ENCODE data around the gene SSC4D.
A peak's percentile ranks its signal among the peaks of the same experiment; 100 is the strongest.
"Not testable (repeated sequence)": the region's sequence is repeated elsewhere in the genome, so short reads cannot be mapped to it uniquely, and the experiment has no call there.

SSC4D gene

GRCh38 chr7:76423666-76424412 is 14.3 kb upstream of the SSC4D start:
- no peak for DNase-seq (ENCODE audit: low read depth)

GRCh38 chr7:76421097-76421496 is 11.6 kb upstream of the SSC4D start:
- DNase-seq (ENCODE audit: low read depth): peak; percentile 69
- H3K4me3 ChIP-seq (ENCODE audit: low read depth, low read length): not testable (repeated sequence)

More at GRCh38 chr7:76423666-76424412, 14.3 kb upstream of the SSC4D start:
- no peak overlapping the region for H3K4me3 ChIP-seq (ENCODE audit: low read depth, low read length)

- not testable (repeated sequence) for H3K4me3 ChIP-seq (ENCODE audit: low read depth, low read length); DNase-seq (ENCODE audit: low read depth)
These were observed 8.3 kb upstream of the SSC4D start for GRCh38 chr7:76417654-76418310.

- H3K4me3 ChIP-seq (ENCODE audit: low read depth, low read length): no peak overlapping the region
- DNase-seq (ENCODE audit: low read depth): no peak
These were observed 2.8 kb upstream of the SSC4D start for GRCh38 chr7:76412249-76412648.

- DNase-seq (ENCODE audit: low read depth): no peak
- no peak overlapping the region for H3K4me3 ChIP-seq (ENCODE audit: low read depth, low read length)
These were observed 2.1 kb upstream of the SSC4D start for GRCh38 chr7:76411626-76412025.

- no peak overlapping the region for H3K4me3 ChIP-seq (ENCODE audit: low read depth, low read length)
- DNase-seq (ENCODE audit: low read depth): no peak
These were observed 1.4 kb downstream of the SSC4D start for GRCh38 chr7:76408121-76408560.

GRCh38 chr7:76407718-76408117 is 1.8 kb downstream of the SSC4D start:
- H3K4me3 ChIP-seq (ENCODE audit: low read depth, low read length): no peak overlapping the region
- DNase-seq (ENCODE audit: low read depth): no peak

GRCh38 chr7:76405738-76406137 is 3.8 kb downstream of the SSC4D start:
- no peak for DNase-seq (ENCODE audit: low read depth)
- no peak overlapping the region for H3K4me3 ChIP-seq (ENCODE audit: low read depth, low read length)

- DNase-seq (ENCODE audit: low read depth): no peak
- H3K4me3 ChIP-seq (ENCODE audit: low read depth, low read length): no peak overlapping the region
These were observed 5.6 kb downstream of the SSC4D start for GRCh38 chr7:76403780-76404494.

- not testable (repeated sequence) for H3K4me3 ChIP-seq (ENCODE audit: low read depth, low read length); DNase-seq (ENCODE audit: low read depth)
These were observed 6.4 kb downstream of the SSC4D start for GRCh38 chr7:76403097-76403496.

GRCh38 chr7:76400248-76400647 is 9.2 kb downstream of the SSC4D start:
- H3K4me3 ChIP-seq (ENCODE audit: low read depth, low read length): no peak overlapping the region
- DNase-seq (ENCODE audit: low read depth): no peak

GRCh38 chr7:76397409-76398183 is 11.9 kb downstream of the SSC4D start:
- no peak for DNase-seq (ENCODE audit: low read depth)
- H3K4me3 ChIP-seq (ENCODE audit: low read depth, low read length): peak overlapping the region; percentile 46

GRCh38 chr7:76396864-76397263 is 12.6 kb downstream of the SSC4D start:
- no peak for DNase-seq (ENCODE audit: low read depth)
- H3K4me3 ChIP-seq (ENCODE audit: low read depth, low read length): peak overlapping the region; percentile 46

- H3K4me3 ChIP-seq (ENCODE audit: low read depth, low read length): no peak overlapping the region
These were observed 13.4 kb downstream of the SSC4D start for GRCh38 chr7:76395965-76396726.

GRCh38 chr7:76395605-76395964 is 13.9 kb downstream of the SSC4D start:
- H3K4me3 ChIP-seq (ENCODE audit: low read depth, low read length); DNase-seq (ENCODE audit: low read depth): not testable (repeated sequence)

More at GRCh38 chr7:76395965-76396726, 13.4 kb downstream of the SSC4D start:
- DNase-seq (ENCODE audit: low read depth): no peak

GRCh38 chr7:76394957-76395356 is 14.5 kb downstream of the SSC4D start:
- DNase-seq (ENCODE audit: low read depth): no peak
- no peak overlapping the region for H3K4me3 ChIP-seq (ENCODE audit: low read depth, low read length)

- H3K4me3 ChIP-seq (ENCODE audit: low read depth, low read length): peak overlapping the region; percentile 59
- no peak for DNase-seq (ENCODE audit: low read depth)
These were observed 16.1 kb downstream of the SSC4D start for GRCh38 chr7:76393116-76394031.

- DNase-seq (ENCODE audit: low read depth): no peak
- H3K4me3 ChIP-seq (ENCODE audit: low read depth, low read length): peak overlapping the region; percentile 59
These were observed 16.9 kb downstream of the SSC4D start for GRCh38 chr7:76392531-76393115.

Measured in skeletal muscle cell (primary cell).